ENCODE measurements around the gene NT5E.
"Not testable (repeated sequence)": the region's sequence is repeated elsewhere in the genome, so short reads cannot be mapped to it uniquely, and the experiment has no call there.

The NT5E gene

DNA sequence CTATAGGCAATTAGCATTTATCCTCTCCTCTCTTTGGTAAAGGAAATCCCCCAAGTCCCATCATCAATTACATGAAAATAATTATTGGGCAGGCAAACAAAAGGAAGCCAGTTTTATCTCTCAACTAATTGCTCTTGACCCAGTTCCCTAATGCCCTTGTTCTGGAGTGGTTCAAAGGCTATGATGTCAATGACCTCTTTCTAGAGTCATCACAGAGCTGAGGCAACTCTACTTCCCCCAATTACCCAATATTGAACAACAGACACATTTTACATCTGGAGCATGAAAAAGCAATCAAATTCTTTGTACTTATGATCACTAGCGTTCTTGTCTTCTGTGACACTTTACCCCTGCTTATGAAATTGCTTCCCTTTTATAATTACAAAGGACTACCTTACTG lies 43.5 kb downstream of the NT5E start:
- DNase-seq (ENCODE audit: low read depth) = no peak

DNA sequence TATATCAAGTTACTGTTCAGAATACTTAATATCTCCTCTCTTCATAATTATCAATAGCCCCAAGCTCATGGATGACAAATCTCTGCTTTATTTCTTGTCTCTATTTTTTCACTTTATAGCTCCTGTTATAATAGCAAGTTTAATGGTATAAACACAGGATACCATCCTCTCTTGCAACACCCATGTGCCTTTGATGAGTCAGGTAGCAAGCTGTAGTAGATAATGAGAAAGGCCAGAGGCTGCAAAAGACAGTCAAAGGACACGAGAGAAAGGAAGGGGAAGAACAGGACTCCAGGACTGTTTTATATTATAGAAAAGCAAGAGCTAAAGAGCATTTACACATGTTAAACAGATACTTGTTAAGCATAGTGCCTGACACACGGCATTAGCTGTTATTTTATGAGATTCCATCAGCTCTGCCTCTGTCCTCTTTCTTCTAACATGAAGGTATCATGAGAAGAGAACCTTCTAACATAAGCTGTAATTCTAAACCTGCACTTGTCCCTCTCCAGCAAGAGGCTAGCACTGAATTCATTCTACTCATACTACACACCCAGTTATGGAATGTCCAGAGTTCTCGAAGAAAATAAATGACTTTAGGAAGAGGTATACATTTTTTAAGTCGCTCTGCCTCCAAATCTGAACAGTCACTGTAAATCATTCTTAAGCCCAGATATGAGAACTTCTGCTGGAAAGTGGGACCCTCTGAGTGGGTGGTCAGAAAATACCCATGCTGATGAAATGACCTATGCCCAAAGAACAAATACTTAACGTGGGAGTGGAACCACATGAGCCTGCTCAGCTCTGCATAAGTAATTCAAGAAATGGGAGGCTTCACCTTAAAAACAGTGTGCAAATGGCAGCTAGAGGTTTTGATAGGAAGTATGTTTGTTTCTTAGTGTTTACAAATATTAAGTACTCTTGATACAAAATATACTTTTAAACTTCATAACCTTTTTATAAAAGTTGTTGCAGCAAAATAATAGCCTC lies 45.0 kb downstream of the NT5E start:
- no peak for DNase-seq (ENCODE audit: low read depth)

DNA sequence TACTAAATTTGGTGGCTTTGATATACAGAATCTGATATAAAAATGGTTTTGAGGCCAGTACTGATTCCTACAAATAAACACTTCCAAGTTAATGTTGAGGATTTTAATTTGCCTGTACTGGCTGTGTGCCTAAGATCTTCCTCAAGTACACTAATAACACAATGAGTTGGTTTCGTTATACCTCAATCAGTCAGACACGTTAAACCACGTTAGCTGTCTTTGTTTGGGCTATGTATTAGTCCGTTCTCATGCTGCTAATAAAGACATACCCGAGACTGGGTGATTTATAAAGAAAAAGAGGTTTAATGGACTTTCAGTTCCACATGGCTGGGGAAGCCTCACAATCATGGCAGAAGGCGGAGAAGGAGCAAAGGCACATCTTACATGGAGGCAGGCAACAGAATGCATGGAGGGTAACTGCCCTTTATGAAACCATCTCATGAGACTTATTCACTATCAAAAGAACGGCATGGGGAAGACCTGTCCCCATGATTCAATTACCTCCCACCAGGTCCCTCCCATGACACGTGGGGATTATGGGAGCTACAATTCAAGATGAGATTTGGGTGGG lies 46.2 kb downstream of the NT5E start:
- DNase-seq (ENCODE audit: low read depth) = no peak

DNA sequence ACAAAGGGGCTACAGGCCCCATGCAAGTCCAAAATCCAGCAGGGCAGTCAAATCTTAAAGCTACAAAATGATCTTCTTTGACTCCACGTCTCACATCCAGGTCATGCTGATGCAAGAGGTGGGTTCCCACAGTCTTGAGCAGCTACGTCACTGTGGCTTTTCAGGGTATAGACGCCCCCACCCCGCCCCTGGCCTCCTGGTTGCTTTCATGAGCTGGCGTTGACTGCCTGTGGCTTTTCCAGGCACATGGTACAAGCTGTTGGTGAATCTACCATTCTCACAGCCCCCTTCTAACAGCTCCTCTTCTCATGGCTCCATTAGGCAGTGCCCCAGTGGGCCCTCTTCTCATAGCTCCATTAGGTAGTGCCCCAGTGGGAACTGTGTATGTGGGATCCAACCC lies 47.0 kb downstream of the NT5E start:
- DNase-seq (ENCODE audit: low read depth) = no peak

DNA sequence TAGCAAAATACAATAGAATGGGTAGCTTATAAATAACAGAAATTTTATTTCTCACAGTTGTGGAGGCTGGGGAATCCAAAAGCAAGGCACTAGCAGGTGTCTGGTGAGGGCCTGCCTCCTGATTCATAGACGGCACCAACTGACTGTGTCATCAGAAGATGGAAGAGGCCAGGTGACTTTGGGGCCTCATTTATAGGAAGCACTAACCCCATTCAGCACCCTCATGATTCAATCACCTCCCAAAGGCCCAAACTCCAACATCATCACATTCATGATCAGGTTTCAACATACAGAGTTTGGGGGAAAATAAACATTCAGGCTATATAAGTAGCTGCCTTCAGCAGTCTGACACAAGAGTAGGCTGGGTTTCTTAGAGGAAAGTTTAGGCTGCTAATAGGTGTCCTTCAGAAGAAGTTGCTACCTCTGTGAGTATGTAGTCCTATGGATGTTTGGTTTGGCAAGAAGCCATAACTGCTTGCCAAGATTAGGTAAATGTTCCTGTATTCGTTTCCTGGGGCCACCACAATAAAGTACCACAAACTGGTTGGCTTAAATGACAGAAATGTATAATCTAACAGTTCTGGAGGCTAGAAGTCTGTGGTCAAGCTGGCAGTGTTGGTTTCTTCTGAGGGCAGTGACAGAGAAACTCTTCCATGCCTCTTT lies 48.8 kb downstream of the NT5E start:
- no peak for DNase-seq (ENCODE audit: low read depth)

DNA sequence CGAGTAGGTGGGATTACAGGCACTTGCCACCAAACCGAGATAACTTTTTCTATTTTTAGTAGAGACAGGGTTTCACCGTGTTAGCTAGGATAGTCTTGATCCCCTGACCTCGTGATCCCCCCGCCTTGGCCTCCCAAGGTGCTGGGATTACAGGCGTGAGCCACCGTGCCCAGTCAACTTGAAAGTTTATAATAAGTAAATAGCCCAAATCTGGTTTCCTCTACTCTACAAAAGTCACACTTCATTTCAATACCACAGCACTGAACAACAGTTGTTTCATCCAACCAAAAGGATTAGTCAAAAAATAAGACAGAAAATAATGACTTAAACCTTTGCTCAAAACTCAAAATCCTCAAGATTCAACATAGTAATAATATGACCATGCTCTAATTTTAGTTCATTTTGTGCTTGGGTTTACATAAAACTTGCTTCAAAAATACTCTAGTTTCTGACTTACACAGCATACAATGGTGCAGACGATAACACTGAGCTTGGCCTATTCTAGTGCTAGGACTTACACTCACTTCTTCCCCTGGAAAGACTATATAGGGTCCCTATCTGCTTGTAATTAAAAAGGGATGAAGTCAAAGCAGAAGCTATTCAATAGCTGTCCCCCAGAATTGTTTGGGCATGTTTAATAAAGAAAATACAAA lies 56.7 kb downstream of the NT5E start:
- no peak for DNase-seq (ENCODE audit: low read depth)

DNA sequence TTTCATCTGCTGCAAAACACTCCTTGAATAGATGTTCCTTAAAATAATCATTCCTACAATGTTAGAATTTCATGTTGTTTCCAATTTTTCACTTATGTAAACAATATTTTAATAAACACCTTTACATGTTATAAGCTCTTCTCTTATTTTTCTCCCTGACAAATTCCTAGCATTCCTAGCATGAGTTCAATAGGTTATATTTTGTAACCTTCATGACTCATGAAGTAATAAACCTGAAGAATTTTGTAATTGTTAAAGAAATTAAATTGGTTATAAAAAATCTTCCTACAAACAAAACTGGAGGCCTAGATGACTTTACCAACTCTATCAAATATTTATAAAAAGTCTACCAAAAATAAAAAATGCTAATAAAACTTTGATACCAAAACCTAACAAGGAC lies 66.3 kb downstream of the NT5E start:
- no peak for DNase-seq (ENCODE audit: low read depth)

DNA sequence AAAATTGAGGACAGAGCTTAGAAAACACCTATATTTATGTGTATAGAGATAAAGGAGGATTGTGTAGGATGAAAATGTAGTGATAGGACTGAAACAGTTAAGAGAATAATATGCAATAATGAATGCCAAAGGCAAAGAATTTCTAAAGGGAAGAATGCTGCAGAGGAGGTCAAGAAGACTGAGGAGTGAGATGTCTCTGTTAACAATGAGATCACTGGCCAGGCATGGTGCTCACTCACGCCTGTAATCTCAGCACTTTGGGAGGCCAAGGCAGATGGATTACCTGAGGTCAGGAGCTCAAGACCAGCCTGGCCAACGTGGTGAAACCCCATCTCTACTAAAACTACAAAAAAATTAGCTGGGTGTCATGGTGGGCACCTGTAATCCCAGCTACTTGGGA lies 74.4 kb downstream of the NT5E start:
- DNase-seq (ENCODE audit: low read depth) = not testable (repeated sequence)

DNA sequence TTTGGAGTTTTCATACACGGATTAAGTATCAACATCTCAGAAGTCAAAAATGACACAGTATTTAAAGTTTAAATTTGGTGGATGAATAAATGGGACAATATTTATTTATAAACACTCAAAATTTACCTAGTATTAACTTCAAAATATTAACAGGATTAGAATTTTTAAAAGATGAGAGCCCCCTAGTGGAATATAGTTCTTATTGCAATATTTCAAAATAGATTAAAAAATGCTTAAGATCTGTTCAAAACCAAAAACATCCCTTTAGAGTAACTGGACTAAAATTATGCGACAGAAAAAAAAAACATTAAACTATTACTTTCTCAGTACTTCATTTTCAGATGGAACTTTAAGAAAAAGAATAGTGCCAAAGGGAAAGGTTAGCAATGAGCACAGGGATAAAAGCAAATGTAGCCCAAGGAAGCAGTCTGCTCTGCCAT lies 87.2 kb downstream of the NT5E start:
- no peak for DNase-seq (ENCODE audit: low read depth)

DNA sequence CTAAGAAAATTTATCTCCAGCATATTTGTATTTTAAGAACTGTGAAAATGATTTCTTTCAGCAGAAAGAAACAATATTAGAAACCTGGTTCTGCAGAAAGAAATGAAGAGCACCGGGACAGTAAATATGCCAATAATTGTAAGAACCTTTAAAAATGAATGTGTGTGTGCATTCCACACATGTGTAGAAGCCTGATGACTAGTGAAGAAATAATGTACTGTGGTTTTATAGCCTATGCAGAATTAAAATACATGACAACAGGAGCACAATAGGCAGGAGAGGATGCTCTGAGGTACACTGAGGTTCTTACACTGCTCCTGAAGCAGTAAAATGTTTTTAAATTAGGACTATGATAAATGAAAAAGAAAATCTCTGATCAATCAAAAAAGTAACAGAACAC lies 94.9 kb downstream of the NT5E start:
- DNase-seq (ENCODE audit: low read depth) = no peak

Measured in activated T-cell treated with anti-CD3 and anti-CD28 coated beads for 24 hours (primary cell).